ENCODE data around the gene BRAF. TPM values are rescaled to one million over a fixed set of nuclear protein-coding genes. Genes with fewer than 3 reads are reported as not detected.

Gene BRAF
- total and polyA plus RNA-seq, 2 donors (not counting 3 experiments of a cell fraction or from before 2014, with no cell fraction given), result 6.6 to 26.2 TPM

DNA sequence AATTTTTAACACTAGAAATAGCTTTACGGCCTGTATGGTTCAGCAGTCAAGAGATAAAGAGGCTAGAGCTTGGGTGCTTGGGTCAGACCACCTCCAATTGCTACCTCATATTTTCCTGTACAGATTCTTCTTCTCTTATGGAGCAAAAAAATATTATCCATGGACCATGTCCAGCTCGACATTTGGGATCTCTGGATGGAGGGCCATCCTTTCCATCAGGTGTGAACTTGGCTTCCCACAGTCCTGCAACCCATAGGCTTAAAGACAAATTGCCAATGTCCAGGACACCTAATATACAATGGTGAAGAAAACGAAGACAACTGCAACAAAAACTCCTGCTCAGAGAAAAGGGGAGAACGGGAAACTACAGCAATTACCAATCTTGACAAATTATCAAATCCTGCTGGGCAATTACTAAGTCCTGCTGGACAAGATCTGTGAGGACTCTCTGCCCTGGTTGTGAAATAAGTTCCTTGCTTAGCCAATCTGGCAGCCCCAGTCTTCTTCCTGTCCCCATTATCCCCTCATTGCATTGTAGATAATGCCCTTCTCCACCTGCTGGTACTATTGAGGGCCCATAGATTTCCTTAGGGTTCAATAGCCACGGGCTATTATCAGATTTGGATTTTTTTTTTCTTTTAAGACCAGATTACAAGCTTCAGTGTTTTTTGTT lies 42.0 kb upstream of the BRAF start:
- POLR2A ChIA-PET, result no interaction called here
- dilution Hi-C loops (cut with MboI; ENCODE audit: extremely low pct_ligation_motif_present, low sequenced_read_pairs), result no loop called here

More for the DNA sequence above, 42.0 kb upstream of the BRAF start:
- Histone ChIP-seq H3K9me3 (replicated peaks; ENCODE audit: control insufficient read depth, insufficient read depth, low read length) (no peaks in the 10 kb centered on the region), H3K9me1 (replicated peaks; ENCODE audit: control insufficient read depth, extremely low read depth, insufficient read depth, low read length) (no peaks in the 10 kb centered on the region), H3K36me3 (ENCODE audit: control insufficient read depth in 2 of 2, extremely low read depth in 1 of 2, insufficient read depth in 2 of 2, low read length in 2 of 2) (no peaks in the 10 kb centered on the region), H3K4me2 (ENCODE audit: insufficient read depth, low read length) (no peak overlapping the region), H3K4me1 (ENCODE audit: control insufficient read depth, extremely low read depth, insufficient read depth, low read length) (no peaks in the 10 kb centered on the region), H4K20me1 (replicated peaks; ENCODE audit: control insufficient read depth, extremely low read depth, insufficient read depth, low read length) (no peaks in the 10 kb centered on the region), H3K27ac (ENCODE audit: insufficient read depth, low read depth, low read length) (no peak overlapping the region), H3K9ac (replicated peaks; ENCODE audit: extremely low read depth, insufficient read depth, low read length) (no peak overlapping the region), H3K4me3 (replicated peaks in 1 of 3; ENCODE audit: insufficient read depth in 1 of 3, low read depth in 1 of 3, low read length in 3 of 3) (no peak overlapping the region), H3K27me3 (ENCODE audit: control insufficient read depth in 2 of 2, insufficient read depth in 2 of 2, low read length in 2 of 2) (peaks cover 0 to 3% of the 10 kb centered on the region in 2 experiments), H3K79me2 (ENCODE audit: control insufficient read depth, insufficient read depth, low read length) (no peaks in the 10 kb centered on the region), H2AFZ (ENCODE audit: low read depth, low read length) (no peak overlapping the region)
- intact Hi-C loops (cut with micrococcal nuclease), result no loop called here
- TF ChIP-seq POLR2AphosphoS5 (IDR thresholded peaks at IDR 0.05; ENCODE audit: insufficient read depth, low read depth, low read length) (no peak), MYC (IDR thresholded peaks at IDR 0.05; ENCODE audit: low read depth, low read length) (no peak), GATA2 (IDR thresholded peaks at IDR 0.05; ENCODE audit: insufficient read depth, insufficient read length, low read depth, low read length) (no peak), JUN (IDR thresholded peaks at IDR 0.05; ENCODE audit: borderline replicate concordance, insufficient read depth, insufficient read length, low read depth) (no peak), EZH2 (IDR thresholded peaks at IDR 0.05; ENCODE audit: borderline replicate concordance, low read depth, low read length, severe bottlenecking) (no peak), FOS (IDR thresholded peaks at IDR 0.05; ENCODE audit: borderline replicate concordance, insufficient read depth, low read length) (no peak), CTCF (IDR thresholded peaks at IDR 0.05; ENCODE audit: extremely low read depth in 1 of 2, insufficient read depth in 1 of 2, low read depth in 1 of 2, low read length in 2 of 2) (no peak), POLR2A (IDR thresholded peaks at IDR 0.05; ENCODE audit: low read depth, low read length) (no peak)
- TF ChIP-seq, protein P1, sequence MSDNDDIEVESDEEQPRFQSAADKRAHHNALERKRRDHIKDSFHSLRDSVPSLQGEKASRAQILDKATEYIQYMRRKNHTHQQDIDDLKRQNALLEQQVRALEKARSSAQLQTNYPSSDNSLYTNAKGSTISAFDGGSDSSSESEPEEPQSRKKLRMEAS (IDR thresholded peaks at IDR 0.05; ENCODE audit: insufficient read depth, insufficient read length), result no peak
- no peak for DNase-seq (ENCODE audit: low read depth, low spot score)
- no peak for FAIRE-seq
- CTCF ChIA-PET, result interaction anchor here (0.6 kb wide), 1 partner anchor 486 kb away, joined by 3 read pairs; no protein-coding TSS in a partner anchor
- BruUV-seq (replicated peaks), result no TSS peak

All from endothelial cell of umbilical vein (primary cell).